H1 (cell line): Measurements from ENCODE around the gene GABRE.

Experiments used
- EP300 ChIP-seq, 2 experiments: IDR thresholded peaks; 1 replicate in 1 of 2; 2 replicates in 1 of 2; pipeline ENCODE4 v1.6.1; 2011 to 2012; ENCODE audit warnings: low read depth in 2 of 2, low read length in 2 of 2, mild to moderate bottlenecking in 2 of 2, borderline replicate concordance in 1 of 2, inconsistent platforms in 1 of 2, moderate library complexity in 1 of 2
- GTF2F1 ChIP-seq: IDR thresholded peaks from 2 replicates; pipeline ENCODE4 v1.6.1; 2012; ENCODE audit warnings: low read depth, low read length, improper control_type of control experiment, borderline replicate concordance
- HDAC2 ChIP-seq, 2 experiments: fragments of 300-600 bp in 1 of 2; sonication (generic) in 1 of 2; IDR thresholded peaks; 2 replicates each; pipeline ENCODE4 v1.6.1; 2011 to 2012; ENCODE audit warnings: low read depth in 2 of 2, low read length in 2 of 2, mild to moderate bottlenecking in 2 of 2, moderate library complexity in 2 of 2, borderline replicate concordance in 1 of 2, inconsistent platforms in 1 of 2
- JUND ChIP-seq: IDR thresholded peaks from 2 replicates; pipeline ENCODE4 v1.6.1; 2011; ENCODE audit warnings: mild to moderate bottlenecking, improper control_type of control experiment, low read length
- RBBP5 ChIP-seq: IDR thresholded peaks from 2 replicates; pipeline ENCODE4 v1.7.1; 2012; ENCODE audit warnings: low read depth, mild to moderate bottlenecking, inconsistent platforms, low read length, moderate library complexity, borderline replicate concordance
- TCF12 ChIP-seq: IDR thresholded peaks from 2 replicates; pipeline ENCODE4 v1.6.1; 2011; ENCODE audit warnings: low read depth, mild to moderate bottlenecking, low read length
- TF ChIP-seq, protein P1 (sequence below), 3 experiments: IDR thresholded peaks; 1 replicate in 2 of 3; 2 replicates in 1 of 3; pipeline versions ENCODE4 v1.5.1 to v1.6.1; 2011; ENCODE audit warnings: low read length in 3 of 3, mild to moderate bottlenecking in 3 of 3, inconsistent platforms in 2 of 3, low read depth in 1 of 3, moderate library complexity in 1 of 3; ENCODE audit not compliant: insufficient read depth in 1 of 3; ENCODE audit errors: control extremely low read depth in 1 of 3
- TF ChIP-seq, protein P2 (sequence below): IDR thresholded peaks from 2 replicates; pipeline ENCODE4 v1.6.1; 2012; ENCODE audit warnings: low read length, inconsistent platforms

DNA sequence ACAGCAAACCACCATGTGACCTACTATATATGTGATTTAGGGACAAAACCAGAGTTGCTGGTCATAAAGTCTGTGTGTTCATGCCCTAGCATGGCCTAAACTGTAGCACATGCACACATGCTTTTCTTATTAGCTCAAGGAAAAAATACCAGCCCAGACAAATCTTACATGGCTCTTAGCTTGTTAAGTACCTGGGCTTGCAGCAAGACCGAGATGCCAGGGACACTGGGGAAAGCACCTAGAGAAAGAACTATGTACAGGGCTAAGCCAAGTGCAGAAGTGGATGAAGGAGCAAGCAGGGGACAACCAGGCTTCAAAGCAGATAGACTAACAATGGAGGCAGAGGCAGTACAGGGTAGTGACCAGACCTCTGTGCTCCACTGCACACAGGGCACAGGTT is 3.4 kb upstream of the GABRE start:
- TF ChIP-seq GTF2F1 (no peak), JUND (no peak), RBBP5 (no peak), TCF12 (no peak), EP300 (IDR thresholded peaks at IDR 0.05; ENCODE audit: borderline replicate concordance in 1 of 2, low read depth in 2 of 2, low read length in 2 of 2) (no peak), HDAC2 (IDR thresholded peaks at IDR 0.05; ENCODE audit: borderline replicate concordance in 1 of 2, low read depth in 2 of 2, low read length in 2 of 2) (no peak)
- TF ChIP-seq, protein P1, sequence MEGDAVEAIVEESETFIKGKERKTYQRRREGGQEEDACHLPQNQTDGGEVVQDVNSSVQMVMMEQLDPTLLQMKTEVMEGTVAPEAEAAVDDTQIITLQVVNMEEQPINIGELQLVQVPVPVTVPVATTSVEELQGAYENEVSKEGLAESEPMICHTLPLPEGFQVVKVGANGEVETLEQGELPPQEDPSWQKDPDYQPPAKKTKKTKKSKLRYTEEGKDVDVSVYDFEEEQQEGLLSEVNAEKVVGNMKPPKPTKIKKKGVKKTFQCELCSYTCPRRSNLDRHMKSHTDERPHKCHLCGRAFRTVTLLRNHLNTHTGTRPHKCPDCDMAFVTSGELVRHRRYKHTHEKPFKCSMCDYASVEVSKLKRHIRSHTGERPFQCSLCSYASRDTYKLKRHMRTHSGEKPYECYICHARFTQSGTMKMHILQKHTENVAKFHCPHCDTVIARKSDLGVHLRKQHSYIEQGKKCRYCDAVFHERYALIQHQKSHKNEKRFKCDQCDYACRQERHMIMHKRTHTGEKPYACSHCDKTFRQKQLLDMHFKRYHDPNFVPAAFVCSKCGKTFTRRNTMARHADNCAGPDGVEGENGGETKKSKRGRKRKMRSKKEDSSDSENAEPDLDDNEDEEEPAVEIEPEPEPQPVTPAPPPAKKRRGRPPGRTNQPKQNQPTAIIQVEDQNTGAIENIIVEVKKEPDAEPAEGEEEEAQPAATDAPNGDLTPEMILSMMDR (IDR thresholded peaks at IDR 0.05; ENCODE audit: control extremely low read depth in 1 of 3, insufficient read depth in 1 of 3, low read depth in 1 of 3, low read length in 3 of 3), result no peak
- TF ChIP-seq, protein P2, sequence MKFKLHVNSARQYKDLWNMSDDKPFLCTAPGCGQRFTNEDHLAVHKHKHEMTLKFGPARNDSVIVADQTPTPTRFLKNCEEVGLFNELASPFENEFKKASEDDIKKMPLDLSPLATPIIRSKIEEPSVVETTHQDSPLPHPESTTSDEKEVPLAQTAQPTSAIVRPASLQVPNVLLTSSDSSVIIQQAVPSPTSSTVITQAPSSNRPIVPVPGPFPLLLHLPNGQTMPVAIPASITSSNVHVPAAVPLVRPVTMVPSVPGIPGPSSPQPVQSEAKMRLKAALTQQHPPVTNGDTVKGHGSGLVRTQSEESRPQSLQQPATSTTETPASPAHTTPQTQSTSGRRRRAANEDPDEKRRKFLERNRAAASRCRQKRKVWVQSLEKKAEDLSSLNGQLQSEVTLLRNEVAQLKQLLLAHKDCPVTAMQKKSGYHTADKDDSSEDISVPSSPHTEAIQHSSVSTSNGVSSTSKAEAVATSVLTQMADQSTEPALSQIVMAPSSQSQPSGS, result no peak
